Heart left ventricle (tissue), 16 donors: ENCODE results near the gene NRSN1. TPM values are rescaled to one million over a fixed set of nuclear protein-coding genes. Genes with fewer than 3 reads are reported as not detected.
A peak's percentile ranks its signal among the peaks of the same experiment; 100 is the strongest.

Experiments used
- ATAC-seq, 4 donors: fragments of 200-7000 bp; cut with Tn5 transposase; one replicate each; pipeline ENCODE4 v1.9.1; 2020 to 2022; ENCODE audit warnings: moderate library complexity in 4 of 4, mild to moderate bottlenecking in 3 of 4, moderate number of reproducible peaks in 1 of 4
- DNase-seq, 5 donors: peaks; one replicate each; pipeline ENCODE4 v3.0.0-alpha.2; 2020
- H3K27ac ChIP-seq, 12 donors: fragments of 200-600 bp; sonication (generic) in 4 of 12; one replicate each; pipeline versions ENCODE4 v1.5.0 to v1.8.0; 2016 to 2022; ENCODE audit warnings: mild to moderate bottlenecking in 2 of 12
- H3K27me3 ChIP-seq, 9 donors: fragments of 200-600 bp; sonication (generic) in 2 of 9; one replicate each; pipeline versions ENCODE4 v1.5.1 to v1.8.0; 2016 to 2022; ENCODE audit warnings: mild to moderate bottlenecking in 3 of 9
- H3K36me3 ChIP-seq, 9 donors: fragments of 200-600 bp; sonication (generic) in 2 of 9; one replicate each; pipeline versions ENCODE4 v1.5.0 to v1.8.0; 2018 to 2022; ENCODE audit warnings: mild to moderate bottlenecking in 2 of 9
- H3K4me1 ChIP-seq, 12 donors: fragments of 200-600 bp; sonication (generic) in 4 of 12; one replicate each; pipeline versions ENCODE4 v1.5.0 to v1.8.0; 2016 to 2022; ENCODE audit warnings: mild to moderate bottlenecking in 3 of 12
- H3K4me3 ChIP-seq, 12 donors: fragments of 200-600 bp; sonication (generic) in 4 of 12; one replicate each; pipeline versions ENCODE4 v1.5.0 to v1.8.0; 2017 to 2022; ENCODE audit warnings: mild to moderate bottlenecking in 9 of 12, moderate library complexity in 4 of 12
- H3K9me3 ChIP-seq, 12 donors: fragments of 200-600 bp; sonication (generic) in 4 of 12; one replicate each; pipeline versions ENCODE4 v1.5.0 to v1.8.0; 2016 to 2022; ENCODE audit warnings: mild to moderate bottlenecking in 1 of 12
- CTCF ChIP-seq, 12 donors: fragments of 200-600 bp; sonication (generic) in 4 of 12; IDR thresholded peaks; one replicate each; pipeline versions ENCODE4 v1.5.0 to v1.8.0; 2018 to 2022; ENCODE audit warnings: antibody characterized with exemption in 12 of 12, mild to moderate bottlenecking in 5 of 12
- POLR2A ChIP-seq, 2 donors: fragments of 450-650 bp; IDR thresholded peaks; one replicate each; pipeline ENCODE4 v1.6.1; 2017; ENCODE audit warnings: antibody characterized with exemption in 2 of 2, mild to moderate bottlenecking in 2 of 2, moderate library complexity in 2 of 2
- WGBS, 4 donors: extraction: QIAGEN DNeasy Blood & Tissue Kit in 2 of 4; methylation state at CpG; one replicate each; pipeline versions ENCODE4 v1.1.5 to v1.1.7; 2013 to 2018; 5-methylcytosine and 5-hydroxymethylcytosine counted together
- intact Hi-C, 10 donors: fragments of 100-400 bp; cut with DNase I; formaldehyde crosslinking; loops; one replicate each; pipeline versions ENCODE4 v1.11.1 to v1.14.2; 2022
- long read RNA-seq, 3 donors: library from polyadenylated mRNA; unstranded; transcript quantifications; one replicate each; pipeline ENCODE4 v2.0.0, GENCODE V29; 2020 to 2021
- polyA plus RNA-seq, 2 donors: library from polyadenylated mRNA; stranded (reverse); fragments of 200-250 nt; gene quantifications; one replicate each; pipeline ENCODE4 v1.2.3, GENCODE V29; 2013
- total RNA-seq, 9 donors: library from RNA; depleted of rRNA in 2 of 9; stranded (reverse); fragments of >200 nt in 2 of 9; fragmentation: NEBNext Ultra II Directional in 3 of 9; extraction: Animal tissue kit (Norgen Biotek cat#: 25700) in 3 of 9; gene quantifications; one replicate each; pipeline versions ENCODE4 v1.1.0 to v1.2.4, GENCODE V29; 2016 to 2023
- donor health status: ischemic (EF 13 %, LVEDD 7.1; RV severe dilation, severe dysfunction).
- donor health status: healthy with polysubstance abuse.
- donor health status: DM: no; HTN: yes; CAD: no.
- donor health status: DM: no; HTN: no; CAD: no.
- donor health status: ischemic (EF 25% LVEDD 6.9; RV normal size, moderate dysfunction).
- donor health status: ischemic (EF 25% LVEDD 5.7; RV mildly dilated, moderate dysfunction).
- donor health status: healthy.
- donor health status: DM: yes; HTN: yes; CAD: no.
- donor health status: ischemic (EF 35%, LVEDD 5.7; RV mildly dilated, moderate dysfunction).
- donor health status: nonischemic (EF 11% LVEDD 7.7; RV severe dilation, severe dysfunction).
- donor health status: DM: yes; HTN: yes; CAD: no.
- donor health status: PGD.
- donor health status: ischemic (EF 29% LVEDD 5.4; RV normal size, mild dysfunction).
- donor health status: nonischemic (EF 23%, LVEDD 6.1; RV moderate dilation, normal function).

The NRSN1 gene
- total RNA-seq, result not detected
- not detected for polyA plus RNA-seq
- long read RNA-seq, donor 1, result 0 reads
- long read RNA-seq, donor 2, result 0 reads
- long read RNA-seq, donor 3, result 0 reads

GRCh38 chr6:24125980-24126379, at the start of gene NRSN1:
NRSN1 (plus strand) TSS chr6:24126215; CDS start chr6:24134328, 8,113 bp downstream.
- WGBS, 4 donors, result 2 to 4% (median 3%) methylated on average over 23 to 37 of the region's 37 CpGs

GRCh38 chr6:24078200-24078599, 47.8 kb upstream of the NRSN1 start:
- intact Hi-C loops, result no loop called here
- ATAC-seq, result no peak
- Histone ChIP-seq H3K4me3 (no peak overlapping the region), H3K27ac (no peak overlapping the region), H3K4me1 (no peaks in the 10 kb centered on the region), H3K27me3 (no peaks in the 10 kb centered on the region), H3K9me3 (peaks cover 0 to 8% (median 0%) of the 10 kb centered on the region in 12 donors), H3K36me3 (no peaks in the 10 kb centered on the region)
- TF ChIP-seq POLR2A (IDR thresholded peaks at IDR 0.05) (no peak), CTCF (IDR thresholded peaks at IDR 0.05) (no peak)
- WGBS, 4 donors, result 54 to 73% (median 65%) methylated on average over 3 of the region's 3 CpGs
- no peak for DNase-seq

More at GRCh38 chr6:24125980-24126379, at the start of gene NRSN1:
- Histone ChIP-seq H3K9me3 (no peaks in the 10 kb centered on the region), H3K4me1 (peaks cover 0 to 7% (median 0%) of the 10 kb centered on the region in 12 donors), H3K27ac (no peak within 1 kb of the TSS), H3K4me3 (no peak within 1 kb of the TSS), H3K36me3 (no peaks in the 10 kb centered on the region), H3K27me3 (peaks cover 0 to 26% (median 6%) of the 10 kb centered on the region in 9 donors)
- DNase-seq (peak in 1 of 5 donors; percentile 6), ATAC-seq (peak in 1 of 4 donors; percentile 33)
- TF ChIP-seq CTCF (IDR thresholded peaks at IDR 0.05) (no peak), POLR2A (IDR thresholded peaks at IDR 0.05) (no peak)
- intact Hi-C loops, result no loop called here

GRCh38 chr6:24079076-24079475, 46.9 kb upstream of the NRSN1 start:
- whole genome bisulfite sequencing, 4 donors, result 69 to 78% (median 75%) methylated on average over 2 of the region's 2 CpGs
- intact Hi-C loops, result no loop called here
- peaks cover 0 to 8% (median 0%) of the 10 kb centered on the region in 12 donors for H3K9me3 ChIP-seq

GRCh38 chr6:24080711-24081110, 45.3 kb upstream of the NRSN1 start:
- Histone ChIP-seq H3K27ac (no peak overlapping the region), H3K9me3 (peaks cover 0 to 8% (median 0%) of the 10 kb centered on the region in 12 donors), H3K27me3 (no peaks in the 10 kb centered on the region), H3K4me1 (no peaks in the 10 kb centered on the region), H3K4me3 (no peak overlapping the region), H3K36me3 (no peaks in the 10 kb centered on the region)
- DNase-seq (no peak), ATAC-seq (no peak)
- 42 to 49% (median 46%) methylated on average over 1 of the region's 1 CpG for WGBS, 4 donors
- intact Hi-C loops, result no loop called here
- TF ChIP-seq POLR2A (IDR thresholded peaks at IDR 0.05) (no peak), CTCF (IDR thresholded peaks at IDR 0.05) (no peak)

More at GRCh38 chr6:24079076-24079475, 46.9 kb upstream of the NRSN1 start:
- Histone ChIP-seq H3K27ac (no peak overlapping the region), H3K4me3 (no peak overlapping the region), H3K4me1 (no peaks in the 10 kb centered on the region), H3K36me3 (no peaks in the 10 kb centered on the region), H3K27me3 (no peaks in the 10 kb centered on the region)
- DNase-seq (no peak), ATAC-seq (no peak)
- TF ChIP-seq POLR2A (IDR thresholded peaks at IDR 0.05), result no peak
- TF ChIP-seq CTCF (IDR thresholded peaks at IDR 0.05), result no peak
